Measurements from ENCODE around the gene CPD.

GRCh38 chr17:30426292-30426691, 47.6 kb downstream of the CPD start:
- TF ChIP-seq, protein P1, sequence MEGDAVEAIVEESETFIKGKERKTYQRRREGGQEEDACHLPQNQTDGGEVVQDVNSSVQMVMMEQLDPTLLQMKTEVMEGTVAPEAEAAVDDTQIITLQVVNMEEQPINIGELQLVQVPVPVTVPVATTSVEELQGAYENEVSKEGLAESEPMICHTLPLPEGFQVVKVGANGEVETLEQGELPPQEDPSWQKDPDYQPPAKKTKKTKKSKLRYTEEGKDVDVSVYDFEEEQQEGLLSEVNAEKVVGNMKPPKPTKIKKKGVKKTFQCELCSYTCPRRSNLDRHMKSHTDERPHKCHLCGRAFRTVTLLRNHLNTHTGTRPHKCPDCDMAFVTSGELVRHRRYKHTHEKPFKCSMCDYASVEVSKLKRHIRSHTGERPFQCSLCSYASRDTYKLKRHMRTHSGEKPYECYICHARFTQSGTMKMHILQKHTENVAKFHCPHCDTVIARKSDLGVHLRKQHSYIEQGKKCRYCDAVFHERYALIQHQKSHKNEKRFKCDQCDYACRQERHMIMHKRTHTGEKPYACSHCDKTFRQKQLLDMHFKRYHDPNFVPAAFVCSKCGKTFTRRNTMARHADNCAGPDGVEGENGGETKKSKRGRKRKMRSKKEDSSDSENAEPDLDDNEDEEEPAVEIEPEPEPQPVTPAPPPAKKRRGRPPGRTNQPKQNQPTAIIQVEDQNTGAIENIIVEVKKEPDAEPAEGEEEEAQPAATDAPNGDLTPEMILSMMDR (IDR thresholded peaks at IDR 0.05), result no peak
- no peak for TF ChIP-seq POLR2A (IDR thresholded peaks at IDR 0.05)

Measured in sigmoid colon (tissue), 3 donors.